K562 (cell line): ENCODE measurements around the gene CEP85L. TPM values are rescaled to one million over a fixed set of nuclear protein-coding genes. Genes with fewer than 3 reads are reported as not detected.

Experiments used
- ATAC-seq: fragments of 200-7000 bp; cut with Tn5 transposase; 3 replicates; pipeline ENCODE4 v1.9.1; 2020; ENCODE audit warnings: moderate library complexity
- BruUV-seq: library from RNA; stranded (reverse); fragments of 400-500 nt; replicated peaks from 2 replicates; lab custom pipeline; 2021; lab: Mats Ljungman, UMichigan
- CTCF ChIA-PET: fragments of 300-600 bp; formaldehyde crosslinking; extraction: SDS; loops from one replicate; lab custom pipeline; 2021; ENCODE audit warnings: low intra/inter-chr PET ratio; lab: Yijun Ruan, JAX
- POLR2A ChIA-PET: fragments of 300-600, 350-650 bp; sonication (Branson Sonifier 250); formaldehyde crosslinking; extraction: SDS; loops from one replicate; lab custom pipeline; 2021; ENCODE audit warnings: antibody characterized with exemption, inconsistent platforms; lab: Yijun Ruan, JAX
- DNase-seq, 4 experiments: peaks; one replicate each; pipeline versions ENCODE4 v3.0.0 to v3.0.0-alpha.2; 2011 to 2018; ENCODE audit warnings: low spot score in 3 of 4, mixed read lengths in 3 of 4; ENCODE audit errors: extremely low read depth in 1 of 4
- FAIRE-seq: peaks from 2 replicates; lab custom pipeline; 2011; peaks lifted over from hg19 to GRCh38; lab: Jason Lieb, UNC
- H2AFZ ChIP-seq: 2 replicates; pipeline ENCODE4 v1.6.0; 2011; ENCODE audit warnings: low read depth, low read length, control low read depth, inconsistent platforms
- H3K27ac ChIP-seq: fragments of 200-600 bp; 3 replicates; pipeline ENCODE4 v1.8.0; 2011; ENCODE audit warnings: low read depth, mild to moderate bottlenecking, control low read depth, inconsistent platforms, low read length, moderate library complexity, mixed read lengths; ENCODE audit errors: extremely low read depth
- H3K27me3 ChIP-seq, 2 experiments: fragments of 300-600 bp in 1 of 2; 2 replicates in 1 of 2; 3 replicates in 1 of 2; pipeline versions ENCODE4 v1.6.0 to v1.8.0; 2011; ENCODE audit warnings: inconsistent platforms in 2 of 2, low read length in 2 of 2, mild to moderate bottlenecking in 1 of 2, mixed read lengths in 1 of 2, moderate library complexity in 1 of 2; ENCODE audit not compliant: control insufficient read depth in 2 of 2, insufficient read depth in 2 of 2
- H3K36me3 ChIP-seq: fragments of 300-600 bp; 3 replicates; pipeline ENCODE4 v1.8.0; 2011; ENCODE audit warnings: mild to moderate bottlenecking, low read length, inconsistent platforms; ENCODE audit not compliant: control insufficient read depth, insufficient read depth
- H3K4me1 ChIP-seq, 2 experiments: fragments of 200-600 bp in 1 of 2; replicated peaks in 1 of 2; 2 replicates in 1 of 2; 3 replicates in 1 of 2; pipeline versions ENCODE4 v1.5.1 to v1.8.0; 2011; ENCODE audit warnings: inconsistent platforms in 2 of 2, low read length in 2 of 2, mild to moderate bottlenecking in 1 of 2, mixed read lengths in 1 of 2, moderate library complexity in 1 of 2; ENCODE audit not compliant: control insufficient read depth in 2 of 2, insufficient read depth in 2 of 2
- H3K4me2 ChIP-seq: 2 replicates; pipeline ENCODE4 v1.6.1; 2011; ENCODE audit warnings: low read length, control low read depth, inconsistent platforms, mixed read lengths; ENCODE audit not compliant: insufficient read depth
- H3K4me3 ChIP-seq: fragments of 200-600 bp; sonication (generic), shearing (Covaris generic); 2 replicates; pipeline ENCODE4 v1.5.1; 2016; ENCODE audit warnings: control low read depth, inconsistent platforms
- H3K79me2 ChIP-seq: fragments of 200-600 bp; 3 replicates; pipeline ENCODE4 v1.8.0; 2011; ENCODE audit warnings: low read length, inconsistent platforms; ENCODE audit not compliant: control insufficient read depth, insufficient read depth
- H3K9ac ChIP-seq, 2 experiments: 2 replicates each; pipeline versions ENCODE4 v1.6.0 to v1.6.1; 2011; ENCODE audit warnings: low read depth in 2 of 2, low read length in 2 of 2, control low read depth in 1 of 2, inconsistent platforms in 1 of 2, mild to moderate bottlenecking in 1 of 2, mixed read lengths in 1 of 2; ENCODE audit not compliant: insufficient read depth in 1 of 2
- H3K9me1 ChIP-seq: one replicate; pipeline ENCODE4 v1.6.0; 2011; ENCODE audit warnings: inconsistent platforms, mild to moderate bottlenecking, low read length, moderate library complexity; ENCODE audit not compliant: control insufficient read depth, insufficient read depth
- H3K9me3 ChIP-seq: replicated peaks from 2 replicates; pipeline ENCODE4 v1.5.1; 2011; ENCODE audit warnings: low read depth, low read length, inconsistent platforms; ENCODE audit not compliant: control insufficient read depth, insufficient read depth
- H4K20me1 ChIP-seq: replicated peaks from 2 replicates; pipeline ENCODE4 v1.6.1; 2011; ENCODE audit warnings: low read length, inconsistent platforms, mixed read lengths; ENCODE audit not compliant: control insufficient read depth, insufficient read depth
- CBX5 ChIP-seq: IDR thresholded peaks from 2 replicates; pipeline ENCODE4 v1.6.1; 2014; ENCODE audit warnings: low read depth, borderline replicate concordance
- CEBPB ChIP-seq: fragments of 450-650 bp; IDR thresholded peaks from 2 replicates; pipeline ENCODE4 v1.6.1; 2016; ENCODE audit warnings: missing genetic modification characterization, missing compliant biosample characterization
- CLOCK ChIP-seq: fragments of 250-450 bp; sonication (Bioruptor Pico); IDR thresholded peaks from 2 replicates; pipeline ENCODE4 v1.4.0; 2020; ENCODE audit warnings: mild to moderate bottlenecking, moderate library complexity, borderline replicate concordance
- FOXP1 ChIP-seq: sonication (generic); formaldehyde crosslinking; IDR thresholded peaks from 2 replicates; pipeline ENCODE4 v1.8.0; 2022; ENCODE audit warnings: mild to moderate bottlenecking, missing genetic modification reagents
- KDM1A ChIP-seq, 2 experiments: fragments of 450-650 bp; IDR thresholded peaks; 2 replicates each; pipeline ENCODE4 v1.6.1; 2016; ENCODE audit warnings: mild to moderate bottlenecking in 2 of 2
- NFIC ChIP-seq: fragments of 450-650 bp; IDR thresholded peaks from 2 replicates; pipeline ENCODE4 v1.6.1; 2017; ENCODE audit warnings: mild to moderate bottlenecking, inconsistent platforms
- SRSF1 ChIP-seq: fragments of 200-400 bp; formaldehyde crosslinking; IDR thresholded peaks from 2 replicates; pipeline ENCODE4 v1.6.1; 2017; ENCODE audit warnings: mild to moderate bottlenecking, low read depth, low read length, moderate library complexity
- ZNF431 ChIP-seq: sonication (generic); formaldehyde crosslinking; IDR thresholded peaks from 2 replicates; pipeline ENCODE4 v1.8.0; 2022; ENCODE audit warnings: mild to moderate bottlenecking, missing genetic modification reagents
- WGBS: fragments of 100-300 bp; shearing (Covaris generic); methylation state at CpG from one replicate; pipeline ENCODE4 v1.1.6; 2016; ENCODE audit warnings: low coverage, mixed read lengths; ENCODE audit not compliant: insufficient coverage; ENCODE audit errors: missing lambda C conversion rate; 5-methylcytosine and 5-hydroxymethylcytosine counted together
- in situ Hi-C: fragments of 300-500 bp; cut with MboI; formaldehyde crosslinking; loops from 4 replicates; pipeline ENCODE4 v1.15.0; 2018; ENCODE audit warnings: inconsistent platforms, mixed read lengths
- intact Hi-C: fragments of 100-400 bp; cut with micrococcal nuclease; formaldehyde crosslinking; loops from 2 replicates; pipeline ENCODE4 v1.14.2; 2022
- polyA plus RNA-seq, 8 experiments: library from polyadenylated mRNA; depleted of rRNA in 4 of 8; stranded (reverse) in 5 of 8; unstranded in 3 of 8; fragments of >200 nt; fragmentation: Nextera tagmentation in 2 of 8; fragmentation: Illumina TruSeq in 1 of 8; extraction: Ambion mirVana in 2 of 8; extraction: Trizol in 1 of 8; gene quantifications; 2 replicates each; pipeline versions ENCODE4 v1.2.1 to v1.2.3, GENCODE V29; 2011 to 2014; ENCODE audit warnings: inconsistent platforms in 1 of 8, missing spikeins in 1 of 8
- total RNA-seq, 7 experiments: library from RNA; depleted of rRNA in 6 of 7; stranded (reverse); fragments of >200 nt in 6 of 7; fragmentation: Illumina TruSeq in 2 of 7; extraction: Trizol in 2 of 7; gene quantifications; 2 replicates each; pipeline versions ENCODE4 v1.2.1 to v1.2.3, GENCODE V29; 2011 to 2021; ENCODE audit warnings: low replicate concordance in 1 of 7

Gene CEP85L
- total and polyA plus RNA-seq, 9 of the 15 experiments (the other 6 are each of a cell fraction or from before 2014, with no cell fraction given): 4.5 to 15.8 (median 8.3) TPM

GRCh38 chr6:118469468-118469867, 181.9 kb downstream of the CEP85L start:
- no TSS peak for BruUV-seq
- 0 out of 2 replicates have a peak, but pooled peaks have one; percentile 18 for TF ChIP-seq CEBPB (tag)
- no peak for TF ChIP-seq KDM1A (IDR thresholded peaks at IDR 0.05)
- no peak for TF ChIP-seq ZNF431 (CRISPR knock-in tag)
- TF ChIP-seq CBX5: no peak
- no peak for TF ChIP-seq FOXP1 (CRISPR knock-in tag)
- TF ChIP-seq SRSF1: no peak
- Histone ChIP-seq H3K4me2 (no peak overlapping the region), H3K9me3 (no peaks in the 10 kb centered on the region), H3K27ac (no peak overlapping the region), H2AFZ (no peak overlapping the region), H3K36me3 (peaks cover 26% of the 10 kb centered on the region; the same call in 2 of the 3 replicates), H3K27me3 (no peaks in the 10 kb centered on the region), H3K9me1 (no peaks in the 10 kb centered on the region), H3K79me2 (no peaks in the 10 kb centered on the region), H3K9ac (no peak overlapping the region), H4K20me1 (no peaks in the 10 kb centered on the region), H3K4me1 (no peaks in the 10 kb centered on the region), H3K4me3 (no peak overlapping the region)
- ATAC-seq: no peak
- no peak for FAIRE-seq
- POLR2A ChIA-PET: no interaction called here
- intact Hi-C loops: no loop called here
- no peak for DNase-seq
- in situ Hi-C loops: no loop called here
- CTCF ChIA-PET: no interaction called here
- 87% methylated on average over 4 of the region's 4 CpGs for WGBS

- no peak overlapping the region for H3K9ac ChIP-seq
- H3K9me1 ChIP-seq: no peaks in the 10 kb centered on the region
- H3K27me3 ChIP-seq: no peaks in the 10 kb centered on the region
- no peaks in the 10 kb centered on the region for H4K20me1 ChIP-seq
- H3K36me3 ChIP-seq: peaks cover 26% of the 10 kb centered on the region; the same call in 2 of the 3 replicates
- DNase-seq (no peak), FAIRE-seq (peak; percentile 11), ATAC-seq (no peak)
- 57% methylated on average over 4 of the region's 4 CpGs for WGBS
- TF ChIP-seq CLOCK: no peak
- TF ChIP-seq NFIC: peak; percentile 58
- no peak overlapping the region for H3K27ac ChIP-seq
- in situ Hi-C loops: no loop called here
- CTCF ChIA-PET: no interaction called here
- H3K4me2 ChIP-seq: no peak overlapping the region
- no TSS peak for BruUV-seq
- H2AFZ ChIP-seq: no peak overlapping the region
- no peaks in the 10 kb centered on the region for H3K4me1 ChIP-seq
- H3K79me2 ChIP-seq: no peaks in the 10 kb centered on the region
- intact Hi-C loops: no loop called here
- no peaks in the 10 kb centered on the region for H3K9me3 ChIP-seq
- no peak overlapping the region for H3K4me3 ChIP-seq
- POLR2A ChIA-PET: no interaction called here
These were observed 182.5 kb downstream of the CEP85L start for GRCh38 chr6:118468682-118469465.
